DND-41 (cell line): Measurements from ENCODE around the gene RORB.

Experiments
- ATAC-seq: fragments of 200-7000 bp; cut with Tn5 transposase; 3 replicates; pipeline ENCODE4 v1.9.1; 2021; ENCODE audit warnings: low read depth; ENCODE audit not compliant: insufficient read depth
- DNase-seq: peaks from one replicate; pipeline ENCODE4 v3.0.0-alpha.2; 2020
- H2AFZ ChIP-seq: 2 replicates; pipeline ENCODE4 v1.6.0; 2012; ENCODE audit warnings: low read depth, low read length
- H3K27ac ChIP-seq: 2 replicates; pipeline ENCODE4 v1.5.1; 2012; ENCODE audit warnings: low read length, inconsistent platforms
- H3K27me3 ChIP-seq: fragments of 200-600 bp; sonication (generic); 2 replicates; pipeline ENCODE4 v1.6.0; 2012; ENCODE audit warnings: low read length, mild to moderate bottlenecking, inconsistent platforms; ENCODE audit not compliant: insufficient read depth, poor library complexity
- H3K36me3 ChIP-seq: 2 replicates; pipeline ENCODE4 v1.5.1; 2012; ENCODE audit warnings: low read length, inconsistent platforms; ENCODE audit not compliant: insufficient read depth
- H3K4me1 ChIP-seq: 2 replicates; pipeline ENCODE4 v1.5.1; 2012; ENCODE audit warnings: mild to moderate bottlenecking, low read length; ENCODE audit not compliant: insufficient read depth
- H3K4me2 ChIP-seq: 2 replicates; pipeline ENCODE4 v1.6.0; 2012; ENCODE audit warnings: mild to moderate bottlenecking, moderate library complexity, low read length, inconsistent platforms; ENCODE audit not compliant: insufficient read depth
- H3K4me3 ChIP-seq, 2 experiments: fragments of 200-600 bp in 1 of 2; shearing (Covaris generic) in 1 of 2; 2 replicates each; pipeline ENCODE4 v1.5.1; 2012 to 2016; ENCODE audit warnings: inconsistent platforms in 2 of 2, low read length in 2 of 2, mild to moderate bottlenecking in 2 of 2, low read depth in 1 of 2, moderate library complexity in 1 of 2
- H3K79me2 ChIP-seq: 2 replicates; pipeline ENCODE4 v1.6.0; 2012; ENCODE audit warnings: low read length, inconsistent platforms; ENCODE audit not compliant: insufficient read depth
- H3K9ac ChIP-seq: 2 replicates; pipeline ENCODE4 v1.6.0; 2012; ENCODE audit warnings: low read depth, mild to moderate bottlenecking, inconsistent platforms, low read length, moderate library complexity
- H3K9me3 ChIP-seq: 2 replicates; pipeline ENCODE4 v1.5.1; 2012; ENCODE audit warnings: low read length, moderate library complexity, mild to moderate bottlenecking, inconsistent platforms; ENCODE audit not compliant: insufficient read depth, severe bottlenecking
- H4K20me1 ChIP-seq: 2 replicates; pipeline ENCODE4 v1.6.0; 2012; ENCODE audit warnings: low read length; ENCODE audit not compliant: insufficient read depth
- CTCF ChIP-seq: IDR thresholded peaks from 2 replicates; pipeline ENCODE4 v1.5.1; 2012; ENCODE audit warnings: borderline replicate concordance, low read length, moderate library complexity, mild to moderate bottlenecking; ENCODE audit not compliant: poor library complexity, severe bottlenecking; ENCODE audit errors: extremely low read depth
- EZH2 ChIP-seq: IDR thresholded peaks from 3 replicates; pipeline ENCODE4 v1.6.1; 2012; ENCODE audit warnings: borderline replicate concordance, low read depth, mild to moderate bottlenecking, moderate library complexity, low read length, inconsistent platforms; ENCODE audit not compliant: severe bottlenecking

The RORB gene

GRCh38 chr9:74499770-74500583, 2.8 kb downstream of the RORB start:
- peak overlapping the region; percentile 87 for H3K9ac ChIP-seq
- H3K4me2 ChIP-seq = peak overlapping the region; percentile 81
- H3K4me3 ChIP-seq = peak overlapping the region; percentile 77 to 97; a peak in 3 of 4 replicates
- ATAC-seq (peak; percentile 2; the same call in 1 of the 3 replicates), DNase-seq (peak; percentile 42)
- H3K36me3 ChIP-seq = peaks cover 18% of the 10 kb centered on the region; the same call in 1 of the 2 replicates
- peak overlapping the region; percentile 97 for H3K27ac ChIP-seq
- H3K9me3 ChIP-seq = no peaks in the 10 kb centered on the region
- H4K20me1 ChIP-seq = peaks cover 38% of the 10 kb centered on the region
- peaks cover 93% of the 10 kb centered on the region for H3K79me2 ChIP-seq
- no peaks in the 10 kb centered on the region for H3K27me3 ChIP-seq
- H3K4me1 ChIP-seq = peaks cover 65% of the 10 kb centered on the region
- no peak overlapping the region for H2AFZ ChIP-seq
- TF ChIP-seq CTCF (no peak), EZH2 (no peak)

GRCh38 chr9:74500584-74500924, 3.4 kb downstream of the RORB start:
- peak overlapping the region; percentile 87 for H3K9ac ChIP-seq
- H4K20me1 ChIP-seq = peaks cover 41% of the 10 kb centered on the region
- no peak overlapping the region for H2AFZ ChIP-seq
- ATAC-seq (no peak), DNase-seq (peak; percentile 43)
- H3K27me3 ChIP-seq = no peaks in the 10 kb centered on the region
- H3K36me3 ChIP-seq = peaks cover 18% of the 10 kb centered on the region; the same call in 1 of the 2 replicates
- no peaks in the 10 kb centered on the region for H3K9me3 ChIP-seq
- H3K79me2 ChIP-seq = peaks cover 93% of the 10 kb centered on the region
- H3K4me3 ChIP-seq = peak overlapping the region; percentile 77 to 97; a peak in 3 of 4 replicates
- H3K4me1 ChIP-seq = peaks cover 69% of the 10 kb centered on the region
- H3K4me2 ChIP-seq = peak overlapping the region; percentile 81
- TF ChIP-seq CTCF (no peak), EZH2 (no peak)
- peak overlapping the region; percentile 97 for H3K27ac ChIP-seq

- H4K20me1 ChIP-seq = peaks cover 46% of the 10 kb centered on the region
- H3K27me3 ChIP-seq = no peaks in the 10 kb centered on the region
- peak overlapping the region; percentile 30; the same call in 1 of the 2 replicates for H3K27ac ChIP-seq
- H3K9ac ChIP-seq = peak overlapping the region; percentile 87; the same call in 1 of the 2 replicates
- no peak overlapping the region for H2AFZ ChIP-seq
- peaks cover 94% of the 10 kb centered on the region for H3K79me2 ChIP-seq
- H3K4me2 ChIP-seq = peak overlapping the region; percentile 81; the same call in 1 of the 2 replicates
- peaks cover 18% of the 10 kb centered on the region; the same call in 1 of the 2 replicates for H3K36me3 ChIP-seq
- H3K9me3 ChIP-seq = no peaks in the 10 kb centered on the region
- DNase-seq (no peak), ATAC-seq (no peak)
- H3K4me3 ChIP-seq = peak overlapping the region in 1 of 2 experiments; percentile 97; a peak in 3 of 4 replicates
- TF ChIP-seq EZH2 (no peak), CTCF (no peak)
- peaks cover 69% of the 10 kb centered on the region for H3K4me1 ChIP-seq
Measured at GRCh38 chr9:74501570-74501969, 4.4 kb downstream of the RORB start.
